ENCODE results near the gene ANAPC15. TPM values are rescaled to one million over a fixed set of nuclear protein-coding genes. Genes with fewer than 3 reads are reported as not detected.

Gene ANAPC15
- total and polyA plus RNA-seq, 2 of the 4 experiments (the other 2 are of a cell fraction) = 66.3 to 84.2 TPM

DNA sequence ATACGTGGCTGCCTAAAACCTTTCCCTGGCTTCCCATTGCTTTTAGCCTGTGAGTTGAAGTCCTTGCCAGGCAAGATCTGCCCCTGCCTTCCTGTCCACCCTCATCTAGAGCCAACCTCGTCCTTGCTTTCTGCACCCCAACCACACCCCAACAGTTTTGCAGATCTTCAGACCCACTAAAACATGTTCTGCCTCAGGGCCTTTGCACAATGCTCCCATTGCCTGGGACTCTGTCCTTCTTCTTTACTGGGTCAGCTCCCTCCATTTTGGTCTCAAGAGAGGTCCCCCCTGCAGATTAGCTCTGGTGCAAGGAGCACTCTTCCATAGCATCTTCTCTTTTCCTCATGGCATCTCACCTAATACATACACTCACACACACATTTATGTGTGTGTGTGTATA lies 8.4 kb upstream of the ANAPC15 start:
- no peak overlapping the region for H3K4me2 ChIP-seq (ENCODE audit: low read depth, low read length)
- peaks cover 2% of the 10 kb centered on the region; the same call in 1 of the 2 replicates for H3K27me3 ChIP-seq (ENCODE audit: control insufficient read depth, insufficient read depth, low read length)
- ATAC-seq (ENCODE audit: low read depth) (no peak), DNase-seq (no peak)
- H3K4ac ChIP-seq (ENCODE audit: low read depth, low read length) = no peak overlapping the region; the same call in 1 of the 2 replicates
- CTCF ChIA-PET = no interaction called here
- no peaks in the 10 kb centered on the region for H3K4me1 ChIP-seq (ENCODE audit: control insufficient read depth, insufficient read depth, low read length)
- H3K23ac ChIP-seq (ENCODE audit: low read depth, low read length) = no peak overlapping the region
- no peaks in the 10 kb centered on the region for H3K79me1 ChIP-seq (ENCODE audit: low read depth in 1 of 2, low read length in 2 of 2)
- no peak overlapping the region for H3K56ac ChIP-seq (ENCODE audit: extremely low read depth, insufficient read depth, low read length)
- 100% methylated on average over 2 of the region's 2 CpGs; no CpG with 5 or more reads in 1 of the 2 experiments for WGBS, 2 experiments (ENCODE audit: extremely low coverage in 2 of 2, insufficient read length in 1 of 2)
- TF ChIP-seq MAFK (IDR thresholded peaks at IDR 0.05; ENCODE audit: low read depth, low read length) (no peak), RCOR1 (IDR thresholded peaks at IDR 0.05; ENCODE audit: insufficient replicate concordance, low read length) (no peak), BHLHE40 (IDR thresholded peaks at IDR 0.05; ENCODE audit: low read depth, low read length) (no peak), SMC3 (IDR thresholded peaks at IDR 0.05; ENCODE audit: low read depth, low read length) (no peak), NFE2L2 (IDR thresholded peaks at IDR 0.05; ENCODE audit: low read depth, low read length) (no peak)
- TF ChIP-seq, protein P1, sequence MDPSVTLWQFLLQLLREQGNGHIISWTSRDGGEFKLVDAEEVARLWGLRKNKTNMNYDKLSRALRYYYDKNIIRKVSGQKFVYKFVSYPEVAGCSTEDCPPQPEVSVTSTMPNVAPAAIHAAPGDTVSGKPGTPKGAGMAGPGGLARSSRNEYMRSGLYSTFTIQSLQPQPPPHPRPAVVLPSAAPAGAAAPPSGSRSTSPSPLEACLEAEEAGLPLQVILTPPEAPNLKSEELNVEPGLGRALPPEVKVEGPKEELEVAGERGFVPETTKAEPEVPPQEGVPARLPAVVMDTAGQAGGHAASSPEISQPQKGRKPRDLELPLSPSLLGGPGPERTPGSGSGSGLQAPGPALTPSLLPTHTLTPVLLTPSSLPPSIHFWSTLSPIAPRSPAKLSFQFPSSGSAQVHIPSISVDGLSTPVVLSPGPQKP (IDR thresholded peaks at IDR 0.05; ENCODE audit: borderline replicate concordance, low read depth, low read length) = no peak
- TF ChIP-seq, protein P2, sequence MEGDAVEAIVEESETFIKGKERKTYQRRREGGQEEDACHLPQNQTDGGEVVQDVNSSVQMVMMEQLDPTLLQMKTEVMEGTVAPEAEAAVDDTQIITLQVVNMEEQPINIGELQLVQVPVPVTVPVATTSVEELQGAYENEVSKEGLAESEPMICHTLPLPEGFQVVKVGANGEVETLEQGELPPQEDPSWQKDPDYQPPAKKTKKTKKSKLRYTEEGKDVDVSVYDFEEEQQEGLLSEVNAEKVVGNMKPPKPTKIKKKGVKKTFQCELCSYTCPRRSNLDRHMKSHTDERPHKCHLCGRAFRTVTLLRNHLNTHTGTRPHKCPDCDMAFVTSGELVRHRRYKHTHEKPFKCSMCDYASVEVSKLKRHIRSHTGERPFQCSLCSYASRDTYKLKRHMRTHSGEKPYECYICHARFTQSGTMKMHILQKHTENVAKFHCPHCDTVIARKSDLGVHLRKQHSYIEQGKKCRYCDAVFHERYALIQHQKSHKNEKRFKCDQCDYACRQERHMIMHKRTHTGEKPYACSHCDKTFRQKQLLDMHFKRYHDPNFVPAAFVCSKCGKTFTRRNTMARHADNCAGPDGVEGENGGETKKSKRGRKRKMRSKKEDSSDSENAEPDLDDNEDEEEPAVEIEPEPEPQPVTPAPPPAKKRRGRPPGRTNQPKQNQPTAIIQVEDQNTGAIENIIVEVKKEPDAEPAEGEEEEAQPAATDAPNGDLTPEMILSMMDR (conservative IDR thresholded peaks at IDR 0.05; ENCODE audit: low read depth, low read length) = no peak
- no peak overlapping the region for H4K91ac ChIP-seq (ENCODE audit: insufficient read depth, low read depth, low read length)
- H3K4me3 ChIP-seq (ENCODE audit: insufficient read depth, low read depth, low read length) = no peak overlapping the region
- no TSS peak for BruUV-seq (replicated peaks)
- in situ Hi-C loops (cut with MboI; ENCODE audit: low sequenced_read_pairs) = no loop called here
- H3K9me3 ChIP-seq (ENCODE audit: control insufficient read depth, insufficient read depth, low read length) = no peaks in the 10 kb centered on the region
- H2AK9ac ChIP-seq (replicated peaks; ENCODE audit: low read depth, low read length, poor library complexity) = no peak overlapping the region
- H2BK5ac ChIP-seq (ENCODE audit: low read depth, low read length, poor library complexity, severe bottlenecking) = no peak overlapping the region
- H2AK5ac ChIP-seq (ENCODE audit: low read depth, low read length) = no peak overlapping the region
- no peak overlapping the region for H2BK120ac ChIP-seq (ENCODE audit: low read depth, low read length)
- H2BK20ac ChIP-seq (ENCODE audit: low read depth, low read length) = no peak overlapping the region
- no peak overlapping the region for H3K14ac ChIP-seq (replicated peaks; ENCODE audit: low read depth, low read length)
- H3K9ac ChIP-seq (ENCODE audit: low read depth, low read length) = no peak overlapping the region
- H4K8ac ChIP-seq (ENCODE audit: low read depth in 2 of 2, low read length in 2 of 2) = no peak overlapping the region
- H3K9me1 ChIP-seq (ENCODE audit: insufficient read depth, low read length) = no peaks in the 10 kb centered on the region; the same call in 1 of the 2 replicates
- POLR2A ChIA-PET (ENCODE audit: unreplicated experiment) = no interaction called here
- no peaks in the 10 kb centered on the region for H3K36me3 ChIP-seq (ENCODE audit: control insufficient read depth, insufficient read depth, low read length)
- no peaks in the 10 kb centered on the region for H4K20me1 ChIP-seq (ENCODE audit: insufficient read depth, low read length)
- no peak overlapping the region for H2BK15ac ChIP-seq (ENCODE audit: low read depth, low read length)
- peak overlapping the region; percentile 11 for H2AFZ ChIP-seq (replicated peaks; ENCODE audit: low read length, poor library complexity)
- no peak overlapping the region for H3K27ac ChIP-seq (ENCODE audit: insufficient read depth, low read length)
- dilution Hi-C loops (cut with HindIII; ENCODE audit: low sequenced_read_pairs, unreplicated experiment) = no loop called here
- H4K5ac ChIP-seq (ENCODE audit: low read depth, low read length) = no peak overlapping the region
- no peak overlapping the region for H3K18ac ChIP-seq (ENCODE audit: low read depth, low read length)
- intact Hi-C loops (cut with micrococcal nuclease) = no loop called here
